Measurements from ENCODE around the gene CIAO3. TPM values are rescaled to one million over a fixed set of nuclear protein-coding genes. Genes with fewer than 3 reads are reported as not detected.

CIAO3 gene
- total RNA-seq, 6 experiments from 2014 or later = 16.9 to 20.5 (median 18.0) TPM

DNA sequence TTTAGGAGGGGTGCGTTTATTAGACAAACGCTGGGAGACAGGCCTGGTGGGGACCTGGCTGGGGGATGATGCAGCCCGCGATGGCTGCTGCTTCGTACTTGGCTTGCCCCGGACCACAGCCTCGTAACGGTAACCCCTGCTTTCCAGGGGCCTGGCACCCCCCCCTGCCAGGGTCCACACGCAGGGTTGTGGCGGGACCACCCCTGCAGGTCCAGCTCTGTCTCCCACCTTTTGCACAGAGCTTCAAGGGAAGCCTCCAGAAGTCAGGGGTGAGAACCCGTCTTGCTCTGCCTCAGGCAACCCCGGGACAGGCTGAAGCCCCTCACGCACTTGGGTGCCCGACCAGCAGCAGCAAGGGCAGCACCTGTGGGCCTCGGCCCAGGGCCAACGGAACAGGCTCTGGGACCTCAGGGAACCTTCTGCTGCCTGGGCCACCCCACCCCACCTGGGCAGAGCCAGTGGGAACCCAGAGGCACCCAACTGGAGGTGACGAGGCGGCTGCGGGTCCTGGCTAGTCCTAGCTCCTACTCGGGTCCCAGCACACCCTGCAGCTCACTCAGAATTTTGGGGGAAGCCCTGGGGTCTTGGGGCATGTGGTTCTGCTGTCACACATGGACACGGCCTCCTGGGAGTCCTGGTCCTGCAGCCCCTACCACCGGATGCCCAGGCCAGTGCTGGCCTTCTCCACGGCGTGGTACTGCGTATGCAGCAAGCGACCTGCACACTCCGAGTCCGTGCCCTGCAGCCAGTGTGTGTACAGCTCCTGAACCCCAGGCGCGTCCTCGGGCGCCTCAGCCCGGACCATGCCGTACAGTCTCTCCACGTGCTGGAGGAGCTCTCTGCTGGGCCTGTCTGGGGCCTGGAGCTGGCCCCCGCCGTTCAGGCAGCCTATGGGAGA, 10.8 kb downstream of the CIAO3 start:
- no peaks in the 10 kb centered on the region for H3K9me3 Mint-ChIP-seq
- TF ChIP-seq, protein P1, sequence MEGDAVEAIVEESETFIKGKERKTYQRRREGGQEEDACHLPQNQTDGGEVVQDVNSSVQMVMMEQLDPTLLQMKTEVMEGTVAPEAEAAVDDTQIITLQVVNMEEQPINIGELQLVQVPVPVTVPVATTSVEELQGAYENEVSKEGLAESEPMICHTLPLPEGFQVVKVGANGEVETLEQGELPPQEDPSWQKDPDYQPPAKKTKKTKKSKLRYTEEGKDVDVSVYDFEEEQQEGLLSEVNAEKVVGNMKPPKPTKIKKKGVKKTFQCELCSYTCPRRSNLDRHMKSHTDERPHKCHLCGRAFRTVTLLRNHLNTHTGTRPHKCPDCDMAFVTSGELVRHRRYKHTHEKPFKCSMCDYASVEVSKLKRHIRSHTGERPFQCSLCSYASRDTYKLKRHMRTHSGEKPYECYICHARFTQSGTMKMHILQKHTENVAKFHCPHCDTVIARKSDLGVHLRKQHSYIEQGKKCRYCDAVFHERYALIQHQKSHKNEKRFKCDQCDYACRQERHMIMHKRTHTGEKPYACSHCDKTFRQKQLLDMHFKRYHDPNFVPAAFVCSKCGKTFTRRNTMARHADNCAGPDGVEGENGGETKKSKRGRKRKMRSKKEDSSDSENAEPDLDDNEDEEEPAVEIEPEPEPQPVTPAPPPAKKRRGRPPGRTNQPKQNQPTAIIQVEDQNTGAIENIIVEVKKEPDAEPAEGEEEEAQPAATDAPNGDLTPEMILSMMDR (IDR thresholded peaks at IDR 0.05) = no peak
- H3K4me1 Mint-ChIP-seq (ENCODE audit: low read depth) = peaks cover 4% of the 10 kb centered on the region; the same call in 1 of the 2 replicates

DNA sequence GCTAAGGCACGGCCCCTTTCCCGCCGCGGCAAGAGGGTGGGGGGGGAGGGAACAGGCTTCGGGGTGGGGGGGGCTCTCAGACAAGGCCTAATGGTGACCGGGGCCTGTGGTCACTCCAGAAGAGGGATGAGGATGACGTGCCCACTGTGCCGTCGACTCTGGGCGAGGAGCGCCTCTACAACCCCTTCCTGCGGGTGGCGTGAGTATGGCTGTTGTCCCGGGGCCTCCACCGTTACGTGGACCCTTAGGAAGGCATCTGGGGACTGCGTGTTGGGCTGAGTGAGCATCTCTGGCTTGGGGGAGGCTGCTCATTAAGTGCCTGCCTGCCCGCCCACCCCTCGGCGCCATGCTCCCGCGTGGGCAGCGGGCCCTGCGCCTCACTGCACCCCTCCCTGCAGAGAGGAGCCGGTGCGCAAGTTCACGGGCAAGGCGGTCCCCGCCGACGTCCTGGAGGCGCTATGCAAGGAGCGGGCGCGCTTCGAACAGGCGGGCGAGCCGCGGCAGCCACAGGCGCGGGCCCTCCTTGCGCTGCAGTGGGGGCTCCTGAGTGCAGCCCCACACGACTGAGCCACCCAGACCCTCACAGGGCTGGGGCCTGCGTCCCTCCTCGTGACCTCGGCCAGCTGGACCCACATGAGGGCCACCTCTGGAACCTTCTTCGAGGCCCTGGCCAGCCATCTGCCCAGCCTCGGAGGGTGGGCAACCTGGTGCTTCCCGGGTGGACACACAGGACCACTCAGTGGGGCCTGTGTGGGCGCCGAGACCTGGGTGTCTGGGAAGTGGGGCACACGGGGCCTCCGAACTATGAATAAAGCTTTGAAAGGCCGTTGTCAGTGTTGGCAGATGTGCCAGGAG, 11.7 kb downstream of the CIAO3 start:
- Mint-ChIP-seq H3K4me1 (ENCODE audit: low read depth) (peaks cover 4% of the 10 kb centered on the region; the same call in 1 of the 2 replicates), H3K36me3 (ENCODE audit: low read depth) (no peaks in the 10 kb centered on the region), H3K4me3 (0 out of 2 replicates have a peak overlapping the region, but pooled peaks have one; percentile 32), H3K27ac (no peak overlapping the region), H3K27me3 (ENCODE audit: insufficient read depth) (peaks cover 7% of the 10 kb centered on the region), H3K9me3 (no peaks in the 10 kb centered on the region)
- DNase-seq = no peak
- TF ChIP-seq, protein P1 (IDR thresholded peaks at IDR 0.05) = no peak

More for the DNA sequence above, 10.8 kb downstream of the CIAO3 start:
- Mint-ChIP-seq H3K27me3 (ENCODE audit: insufficient read depth) (peaks cover 7% of the 10 kb centered on the region), H3K36me3 (ENCODE audit: low read depth) (no peaks in the 10 kb centered on the region), H3K27ac (no peak overlapping the region), H3K4me3 (no peak overlapping the region)
- no peak for DNase-seq

DNA sequence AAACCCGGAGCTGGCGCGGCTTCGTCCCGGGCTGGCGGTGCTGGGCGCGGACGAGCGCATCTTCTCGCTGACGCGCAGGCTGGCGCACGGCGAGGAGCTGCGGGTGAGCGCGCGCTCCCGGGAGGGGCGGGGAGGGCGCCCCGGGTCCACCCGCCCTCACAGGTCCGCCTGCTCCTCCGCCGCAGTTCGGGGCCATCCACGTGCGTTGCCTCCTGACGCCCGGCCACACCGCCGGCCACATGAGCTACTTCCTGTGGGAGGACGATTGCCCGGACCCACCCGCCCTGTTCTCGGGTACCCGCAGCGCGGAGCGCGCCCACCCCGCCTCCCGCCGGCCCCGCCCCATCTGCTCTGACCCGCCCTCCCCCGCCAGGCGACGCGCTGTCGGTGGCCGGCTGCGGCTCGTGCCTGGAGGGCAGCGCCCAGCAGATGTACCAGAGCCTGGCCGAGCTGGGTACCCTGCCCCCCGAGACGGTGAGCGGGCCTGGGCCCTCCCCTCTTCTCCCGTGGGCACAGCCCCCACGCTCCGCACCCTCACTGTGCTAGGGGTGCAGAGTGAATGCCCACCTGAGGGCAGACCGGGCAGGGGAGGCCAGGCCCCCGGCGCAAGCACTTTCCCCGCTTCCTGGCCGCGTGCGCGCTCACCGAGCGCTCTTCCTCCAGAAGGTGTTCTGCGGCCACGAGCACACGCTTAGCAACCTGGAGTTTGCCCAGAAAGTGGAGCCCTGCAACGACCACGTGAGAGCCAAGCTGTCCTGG, 12.5 kb downstream of the CIAO3 start:
- DNase-seq = peak; percentile 84
- peaks cover 4% of the 10 kb centered on the region; the same call in 1 of the 2 replicates for H3K4me1 Mint-ChIP-seq (ENCODE audit: low read depth)
- H3K4me3 Mint-ChIP-seq = 0 out of 2 replicates have a peak overlapping the region, but pooled peaks have one; percentile 32
- H3K27me3 Mint-ChIP-seq (ENCODE audit: insufficient read depth) = peaks cover 7% of the 10 kb centered on the region
- no peaks in the 10 kb centered on the region for H3K9me3 Mint-ChIP-seq
- TF ChIP-seq, protein P1 (IDR thresholded peaks at IDR 0.05) = no peak
- no peaks in the 10 kb centered on the region for H3K36me3 Mint-ChIP-seq (ENCODE audit: low read depth)
- H3K27ac Mint-ChIP-seq = no peak overlapping the region

DNA sequence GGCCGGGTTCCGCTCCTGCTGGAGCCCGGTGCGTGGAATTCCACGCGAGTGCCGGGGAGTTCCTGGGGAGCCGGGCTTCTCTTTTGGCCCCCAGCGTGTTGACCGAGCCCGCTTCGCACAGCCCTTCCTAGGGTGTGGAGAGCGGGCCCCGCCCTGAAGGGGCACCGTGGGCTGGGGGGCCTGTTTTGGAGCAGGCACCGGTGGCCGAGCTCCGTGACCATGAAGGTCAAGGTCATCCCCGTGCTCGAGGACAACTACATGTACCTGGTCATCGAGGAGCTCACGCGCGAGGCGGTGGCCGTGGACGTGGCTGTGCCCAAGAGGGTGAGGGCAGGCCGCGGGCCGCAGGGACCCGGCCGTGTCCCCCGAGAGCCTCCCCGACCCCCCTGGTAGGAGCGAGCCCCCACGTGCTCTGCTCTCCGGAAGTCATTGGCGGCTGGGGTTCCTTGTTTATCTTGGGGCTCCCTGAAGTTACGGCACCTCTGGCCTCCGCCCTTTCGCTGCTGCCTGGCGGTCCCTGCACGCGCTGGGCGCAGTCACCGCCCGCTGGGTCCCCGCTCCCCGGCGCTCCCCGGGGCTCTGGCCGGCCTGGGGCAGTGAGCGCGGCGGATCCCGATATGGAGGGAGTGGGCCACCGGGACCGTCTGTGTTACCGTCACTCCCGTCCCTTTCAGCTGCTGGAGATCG, 13.4 kb downstream of the CIAO3 start:
- H3K9me3 Mint-ChIP-seq = no peaks in the 10 kb centered on the region
- H3K4me1 Mint-ChIP-seq (ENCODE audit: low read depth) = no peaks in the 10 kb centered on the region
- peaks cover 7% of the 10 kb centered on the region for H3K27me3 Mint-ChIP-seq (ENCODE audit: insufficient read depth)
- TF ChIP-seq, protein P1 (IDR thresholded peaks at IDR 0.05) = no peak
- H3K27ac Mint-ChIP-seq = no peak overlapping the region
- peak overlapping the region; percentile 65 for H3K4me3 Mint-ChIP-seq
- H3K36me3 Mint-ChIP-seq (ENCODE audit: low read depth) = no peaks in the 10 kb centered on the region
- no peak for DNase-seq

All from HFFc6 (cell line).